Upper lobe of left lung (tissue), 4 donors: ENCODE measurements around the gene EPHB3.

Experiments
- EP300 ChIP-seq, 4 donors: sonication (generic); formaldehyde crosslinking; IDR thresholded peaks; one replicate each; pipeline ENCODE4 v1.5.1; 2017; ENCODE audit warnings: antibody characterized with exemption in 4 of 4, control low read depth in 2 of 4
- POLR2A ChIP-seq, 4 donors: fragments of 450-650 bp; IDR thresholded peaks; one replicate each; pipeline ENCODE4 v1.5.1; 2016 to 2017; ENCODE audit warnings: antibody characterized with exemption in 4 of 4, mild to moderate bottlenecking in 2 of 4
- POLR2AphosphoS5 ChIP-seq, 2 donors: sonication (generic); formaldehyde crosslinking; IDR thresholded peaks; one replicate each; pipeline ENCODE4 v1.5.1; 2017; ENCODE audit warnings: antibody characterized with exemption in 2 of 2
- TF ChIP-seq, protein P1 (sequence below), 6 experiments: fragments of 450-650 bp in 4 of 6; fragments of 200-600 bp in 2 of 6; sonication (generic) in 2 of 6; IDR thresholded peaks; one replicate each; pipeline ENCODE4 v1.5.1; 2016 to 2019; ENCODE audit warnings: antibody characterized with exemption in 6 of 6

DNA sequence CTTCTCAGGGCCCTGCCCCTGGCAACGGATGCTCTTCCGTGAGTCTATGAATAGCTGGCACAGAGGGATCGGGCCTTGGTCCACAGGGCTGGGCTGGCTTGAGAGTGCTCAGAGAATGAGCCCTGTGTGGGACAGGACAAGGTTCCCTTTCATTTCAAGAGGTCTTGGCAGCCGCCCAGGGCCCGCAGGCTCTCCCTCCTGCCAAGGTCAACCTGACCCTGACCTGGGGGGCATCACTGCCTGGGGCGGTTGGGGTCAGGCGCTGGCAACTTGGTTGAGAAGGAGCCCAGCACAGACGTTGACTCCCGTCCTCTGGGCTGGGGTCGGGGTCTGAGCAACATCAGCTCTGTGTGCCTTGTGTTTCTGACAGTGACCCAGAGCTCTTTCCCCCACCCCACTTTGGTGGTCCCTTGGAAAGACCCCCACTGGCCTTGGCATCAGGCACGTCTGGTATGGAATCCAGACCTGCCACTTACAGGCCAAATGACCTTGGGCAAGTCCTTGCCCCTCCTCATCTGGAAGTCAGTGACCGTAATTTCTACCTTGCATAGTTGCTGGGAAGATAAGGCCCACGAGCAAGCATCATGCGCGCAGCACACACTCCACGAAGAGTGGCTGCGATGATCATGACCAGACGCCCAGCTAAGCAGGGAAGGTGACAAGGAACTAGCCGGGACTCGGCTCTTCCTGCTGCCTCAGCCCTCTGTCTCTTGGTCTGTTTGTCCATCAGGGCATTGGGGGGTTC, 36.4 kb downstream of the EPHB3 start:
- no peak for TF ChIP-seq POLR2AphosphoS5 (IDR thresholded peaks at IDR 0.05)
- TF ChIP-seq, protein P1, sequence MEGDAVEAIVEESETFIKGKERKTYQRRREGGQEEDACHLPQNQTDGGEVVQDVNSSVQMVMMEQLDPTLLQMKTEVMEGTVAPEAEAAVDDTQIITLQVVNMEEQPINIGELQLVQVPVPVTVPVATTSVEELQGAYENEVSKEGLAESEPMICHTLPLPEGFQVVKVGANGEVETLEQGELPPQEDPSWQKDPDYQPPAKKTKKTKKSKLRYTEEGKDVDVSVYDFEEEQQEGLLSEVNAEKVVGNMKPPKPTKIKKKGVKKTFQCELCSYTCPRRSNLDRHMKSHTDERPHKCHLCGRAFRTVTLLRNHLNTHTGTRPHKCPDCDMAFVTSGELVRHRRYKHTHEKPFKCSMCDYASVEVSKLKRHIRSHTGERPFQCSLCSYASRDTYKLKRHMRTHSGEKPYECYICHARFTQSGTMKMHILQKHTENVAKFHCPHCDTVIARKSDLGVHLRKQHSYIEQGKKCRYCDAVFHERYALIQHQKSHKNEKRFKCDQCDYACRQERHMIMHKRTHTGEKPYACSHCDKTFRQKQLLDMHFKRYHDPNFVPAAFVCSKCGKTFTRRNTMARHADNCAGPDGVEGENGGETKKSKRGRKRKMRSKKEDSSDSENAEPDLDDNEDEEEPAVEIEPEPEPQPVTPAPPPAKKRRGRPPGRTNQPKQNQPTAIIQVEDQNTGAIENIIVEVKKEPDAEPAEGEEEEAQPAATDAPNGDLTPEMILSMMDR (IDR thresholded peaks at IDR 0.05) = no peak
- no peak for TF ChIP-seq POLR2A (IDR thresholded peaks at IDR 0.05)
- no peak for TF ChIP-seq EP300 (IDR thresholded peaks at IDR 0.05)
